ENCODE measurements around the gene CFAP54. TPM values are rescaled to one million over a fixed set of nuclear protein-coding genes. Genes with fewer than 3 reads are reported as not detected.
A peak's percentile ranks its signal among the peaks of the same experiment; 100 is the strongest.

Gene CFAP54
- polyA plus RNA-seq, 1 of the 3 experiments (the other 2 are of a cell fraction): 0.87 TPM

DNA sequence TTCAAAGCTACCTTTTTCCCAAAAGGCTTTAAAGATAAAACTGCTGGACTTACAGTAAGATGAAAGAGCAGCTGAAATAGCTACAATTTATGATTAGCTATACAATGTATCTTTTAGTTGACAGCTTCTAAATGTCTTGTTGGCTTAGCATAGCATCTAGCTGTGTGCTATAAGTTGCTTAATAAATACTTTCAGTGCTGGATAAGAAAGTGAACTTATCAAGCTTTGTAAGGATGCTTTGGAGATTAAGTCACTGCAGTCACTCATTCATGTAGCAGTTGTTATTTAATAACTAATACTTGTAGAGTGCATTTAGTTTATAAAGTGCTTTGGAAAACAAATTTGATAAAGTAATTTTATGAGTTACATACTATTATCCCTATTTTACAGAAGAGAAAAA lies 14.6 kb downstream of the CFAP54 start (continued):
- no peak for TF ChIP-seq USF1 (IDR thresholded peaks at IDR 0.05; ENCODE audit: borderline replicate concordance, low read depth)
- TF ChIP-seq EZH2phosphoT487 (IDR thresholded peaks at IDR 0.05; ENCODE audit: borderline replicate concordance, low read depth): no peak
- TF ChIP-seq POLR2AphosphoS5 (IDR thresholded peaks at IDR 0.05; ENCODE audit: low read depth, low read length): no peak

- ChIA-PET CTCF (interaction anchor here (0.7 to 2.9 kb wide), 2 partner anchors 10 to 15 kb away, joined by 3 to 18 read pairs; no protein-coding TSS in a partner anchor), POLR2A (no interaction called here)
Measured at GRCh38 chr12:96506776-96507175, 17.4 kb downstream of the CFAP54 start.

GRCh38 chr12:96510306-96510764 lies 21.0 kb downstream of the CFAP54 start:
- Histone ChIP-seq H3K79me2 (ENCODE audit: insufficient read depth) (no peaks in the 10 kb centered on the region), H3K9me3 (no peaks in the 10 kb centered on the region), H2AFZ (ENCODE audit: low read depth) (no peak overlapping the region), H3K9me2 (no peaks in the 10 kb centered on the region), H3K36me3 (replicated peaks in 1 of 2; ENCODE audit: control insufficient read depth in 1 of 2, insufficient read depth in 2 of 2, low read length in 1 of 2) (no peaks in the 10 kb centered on the region), H4K20me1 (ENCODE audit: insufficient read depth) (no peaks in the 10 kb centered on the region), H3K4me2 (no peak overlapping the region; the same call in 1 of the 2 replicates), H3F3A (replicated peaks; ENCODE audit: insufficient read depth) (peaks cover 13% of the 10 kb centered on the region), H3K4me1 (ENCODE audit: control insufficient read depth in 1 of 2, insufficient read depth in 2 of 2, low read depth in 1 of 2, low read length in 1 of 2) (no peaks in the 10 kb centered on the region; a peak in 1 of 4 replicates), H3K27ac (ENCODE audit: low read depth in 2 of 2, low read length in 1 of 2) (peak overlapping the region in 1 of 2 experiments; percentile 53; a peak in 1 of 4 replicates), H3K27me3 (ENCODE audit: insufficient read depth) (no peaks in the 10 kb centered on the region), H3K9ac (no peak overlapping the region), H3K4me3 (ENCODE audit: low read depth in 2 of 2, low read length in 1 of 2) (no peak overlapping the region)
- DNase-seq: no peak
- WGBS (ENCODE audit: low lambda C conversion rate): 83% methylated on average over 3 of the region's 3 CpGs
- CTCF ChIA-PET: no interaction called here
- TF ChIP-seq TCF12 (IDR thresholded peaks at IDR 0.05) (peak; percentile 16; the same call in 1 of the 2 replicates), RCOR1 (IDR thresholded peaks at IDR 0.05; ENCODE audit: low read length) (no peak), SMC3 (IDR thresholded peaks at IDR 0.05; ENCODE audit: low read depth, low read length) (no peak), ELF1 (IDR thresholded peaks at IDR 0.05) (no peak)
- POLR2A ChIA-PET: no interaction called here

More at GRCh38 chr12:96506776-96507175, 17.4 kb downstream of the CFAP54 start:
- no peaks in the 10 kb centered on the region for H3K9me3 ChIP-seq
- H2AFZ ChIP-seq (ENCODE audit: low read depth): no peak overlapping the region
- no peak overlapping the region for H3K4me3 ChIP-seq (ENCODE audit: low read depth in 2 of 2, low read length in 1 of 2)
- H3F3A ChIP-seq (replicated peaks; ENCODE audit: insufficient read depth): peaks cover 18% of the 10 kb centered on the region
- no peak overlapping the region for H3K27ac ChIP-seq (ENCODE audit: low read depth in 2 of 2, low read length in 1 of 2)
- H3K4me2 ChIP-seq: no peak overlapping the region
- TF ChIP-seq RCOR1 (IDR thresholded peaks at IDR 0.05; ENCODE audit: low read length) (no peak), RAD21 (IDR thresholded peaks at IDR 0.05; ENCODE audit: low read length) (no peak)
- DNase-seq: no peak
- no peaks in the 10 kb centered on the region for H3K27me3 ChIP-seq (ENCODE audit: insufficient read depth)
- H3K9me2 ChIP-seq: no peaks in the 10 kb centered on the region
- no peaks in the 10 kb centered on the region for H4K20me1 ChIP-seq (ENCODE audit: insufficient read depth)
- WGBS (ENCODE audit: low lambda C conversion rate): 94% methylated on average over 1 of the region's 1 CpG
- no peaks in the 10 kb centered on the region for H3K36me3 ChIP-seq (replicated peaks in 1 of 2; ENCODE audit: control insufficient read depth in 1 of 2, insufficient read depth in 2 of 2, low read length in 1 of 2)
- no peaks in the 10 kb centered on the region for H3K79me2 ChIP-seq (ENCODE audit: insufficient read depth)
- no peaks in the 10 kb centered on the region; a peak in 1 of 4 replicates for H3K4me1 ChIP-seq (ENCODE audit: control insufficient read depth in 1 of 2, insufficient read depth in 2 of 2, low read depth in 1 of 2, low read length in 1 of 2)
- no peak overlapping the region for H3K9ac ChIP-seq

DNA sequence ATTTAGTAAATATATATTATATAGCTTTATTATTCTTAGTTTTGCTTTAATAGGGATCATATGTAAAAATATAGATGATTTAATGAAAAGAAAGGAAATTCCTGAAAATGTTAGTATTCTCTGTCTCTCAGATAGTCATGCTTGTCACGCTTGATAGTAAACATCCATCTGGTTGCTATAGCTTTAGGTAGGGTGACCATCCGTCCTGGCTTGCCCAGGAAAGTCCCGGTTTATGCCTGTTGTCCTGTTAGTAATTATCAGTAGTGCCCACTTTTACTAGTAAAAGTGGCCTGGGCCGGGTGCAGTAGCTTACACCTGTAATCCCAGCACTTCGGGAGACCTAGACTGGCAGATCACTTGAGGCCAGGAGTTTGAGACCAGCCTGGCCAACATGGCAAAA lies 23.8 kb downstream of the CFAP54 start:
- ChIA-PET CTCF (interaction anchor here (1.2 to 1.9 kb wide), 3 partner anchors 24 to 298 kb away, joined by 4 to 8 read pairs (median 8); partner anchors contain the start of genes CDK17 and CFAP54), POLR2A (no interaction called here)
- Histone ChIP-seq H3K27me3 (ENCODE audit: insufficient read depth) (no peaks in the 10 kb centered on the region), H3K79me2 (ENCODE audit: insufficient read depth) (no peaks in the 10 kb centered on the region), H3F3A (replicated peaks; ENCODE audit: insufficient read depth) (peaks cover 10% of the 10 kb centered on the region), H4K20me1 (ENCODE audit: insufficient read depth) (no peaks in the 10 kb centered on the region), H3K9me3 (no peaks in the 10 kb centered on the region), H3K4me1 (ENCODE audit: control insufficient read depth in 1 of 2, insufficient read depth in 2 of 2, low read depth in 1 of 2, low read length in 1 of 2) (no peaks in the 10 kb centered on the region), H3K9ac (no peak overlapping the region), H3K27ac (ENCODE audit: low read depth in 2 of 2, low read length in 1 of 2) (no peak overlapping the region), H3K4me2 (no peak overlapping the region), H3K4me3 (ENCODE audit: low read depth in 2 of 2, low read length in 1 of 2) (no peak overlapping the region), H3K9me2 (no peaks in the 10 kb centered on the region), H2AFZ (ENCODE audit: low read depth) (no peak overlapping the region), H3K36me3 (replicated peaks in 1 of 2; ENCODE audit: control insufficient read depth in 1 of 2, insufficient read depth in 2 of 2, low read length in 1 of 2) (no peaks in the 10 kb centered on the region)
- TF ChIP-seq RXRA (IDR thresholded peaks at IDR 0.05; ENCODE audit: borderline replicate concordance, low read depth) (no peak), MAX (IDR thresholded peaks at IDR 0.05; ENCODE audit: low read depth) (no peak), FOSL2 (IDR thresholded peaks at IDR 0.05; ENCODE audit: borderline replicate concordance, low read depth) (no peak), NFIC (IDR thresholded peaks at IDR 0.05; ENCODE audit: borderline replicate concordance) (no peak), TEAD4 (IDR thresholded peaks at IDR 0.05; ENCODE audit: borderline replicate concordance, insufficient read depth) (no peak), POLR2AphosphoS5 (IDR thresholded peaks at IDR 0.05; ENCODE audit: low read depth, low read length) (no peak), ELF1 (IDR thresholded peaks at IDR 0.05) (no peak), USF1 (IDR thresholded peaks at IDR 0.05; ENCODE audit: borderline replicate concordance, low read depth) (no peak), MEF2A (IDR thresholded peaks at IDR 0.05; ENCODE audit: borderline replicate concordance, low read depth) (no peak), TCF12 (IDR thresholded peaks at IDR 0.05) (no peak), RFX5 (IDR thresholded peaks at IDR 0.05; ENCODE audit: low read length) (no peak)
- TF ChIP-seq, protein P1, sequence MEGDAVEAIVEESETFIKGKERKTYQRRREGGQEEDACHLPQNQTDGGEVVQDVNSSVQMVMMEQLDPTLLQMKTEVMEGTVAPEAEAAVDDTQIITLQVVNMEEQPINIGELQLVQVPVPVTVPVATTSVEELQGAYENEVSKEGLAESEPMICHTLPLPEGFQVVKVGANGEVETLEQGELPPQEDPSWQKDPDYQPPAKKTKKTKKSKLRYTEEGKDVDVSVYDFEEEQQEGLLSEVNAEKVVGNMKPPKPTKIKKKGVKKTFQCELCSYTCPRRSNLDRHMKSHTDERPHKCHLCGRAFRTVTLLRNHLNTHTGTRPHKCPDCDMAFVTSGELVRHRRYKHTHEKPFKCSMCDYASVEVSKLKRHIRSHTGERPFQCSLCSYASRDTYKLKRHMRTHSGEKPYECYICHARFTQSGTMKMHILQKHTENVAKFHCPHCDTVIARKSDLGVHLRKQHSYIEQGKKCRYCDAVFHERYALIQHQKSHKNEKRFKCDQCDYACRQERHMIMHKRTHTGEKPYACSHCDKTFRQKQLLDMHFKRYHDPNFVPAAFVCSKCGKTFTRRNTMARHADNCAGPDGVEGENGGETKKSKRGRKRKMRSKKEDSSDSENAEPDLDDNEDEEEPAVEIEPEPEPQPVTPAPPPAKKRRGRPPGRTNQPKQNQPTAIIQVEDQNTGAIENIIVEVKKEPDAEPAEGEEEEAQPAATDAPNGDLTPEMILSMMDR (IDR thresholded peaks at IDR 0.05): no peak
- 88% methylated on average over 5 of the region's 5 CpGs for WGBS (ENCODE audit: low lambda C conversion rate)
- no peak for DNase-seq
